Keratinocyte (primary cell): ENCODE results near the gene CRTC1. TPM values are rescaled to one million over a fixed set of nuclear protein-coding genes. Genes with fewer than 3 reads are reported as not detected.

Experiments
- DNase-seq: peaks from one replicate; pipeline ENCODE4 v3.0.0-alpha.2; 2011; ENCODE audit warnings: low read depth, missing footprints, low spot score
- FAIRE-seq: peaks from 2 replicates; lab custom pipeline; 2011; peaks lifted over from hg19 to GRCh38; lab: Jason Lieb, UNC
- H2AFZ ChIP-seq: 2 replicates; pipeline ENCODE4 v1.6.0; 2012; ENCODE audit warnings: low read length, control low read depth, inconsistent platforms; ENCODE audit not compliant: control insufficient read depth
- H3K27ac ChIP-seq: 2 replicates; pipeline ENCODE4 v1.5.1; 2011; ENCODE audit warnings: low read length; ENCODE audit not compliant: control insufficient read depth, insufficient read depth
- H3K27me3 ChIP-seq: 3 replicates; pipeline ENCODE4 v1.6.0; 2011; ENCODE audit warnings: low read length; ENCODE audit not compliant: control insufficient read depth, insufficient read depth; ENCODE audit errors: extremely low read depth
- H3K36me3 ChIP-seq, 2 experiments: 2 replicates in 1 of 2; 3 replicates in 1 of 2; pipeline ENCODE4 v1.5.1; 2011; ENCODE audit warnings: low read length in 2 of 2, mild to moderate bottlenecking in 1 of 2; ENCODE audit not compliant: control insufficient read depth in 2 of 2, insufficient read depth in 2 of 2; ENCODE audit errors: extremely low read depth in 1 of 2
- H3K4me1 ChIP-seq: 3 replicates; pipeline ENCODE4 v1.5.1; 2011; ENCODE audit warnings: low read length; ENCODE audit not compliant: control insufficient read depth, insufficient read depth; ENCODE audit errors: extremely low read depth
- H3K4me2 ChIP-seq: 3 replicates; pipeline ENCODE4 v1.6.0; 2011; ENCODE audit warnings: low read depth, low read length; ENCODE audit not compliant: control insufficient read depth, insufficient read depth; ENCODE audit errors: extremely low read depth
- H3K4me3 ChIP-seq, 3 experiments: fragments of 200-600 bp in 1 of 3; sonication (generic) in 1 of 3; 2 replicates in 2 of 3; 3 replicates in 1 of 3; pipeline ENCODE4 v1.5.1; 2011 to 2016; ENCODE audit warnings: low read length in 3 of 3, mild to moderate bottlenecking in 3 of 3, control low read depth in 2 of 3, inconsistent platforms in 1 of 3, low read depth in 1 of 3, mixed read lengths in 1 of 3, mixed run types in 1 of 3, moderate library complexity in 1 of 3; ENCODE audit not compliant: control insufficient read depth in 2 of 3, insufficient read depth in 2 of 3; ENCODE audit errors: extremely low read depth in 1 of 3
- H3K79me2 ChIP-seq: 2 replicates; pipeline ENCODE4 v1.6.0; 2012; ENCODE audit warnings: low read length; ENCODE audit not compliant: control insufficient read depth, insufficient read depth
- H3K9ac ChIP-seq: 3 replicates; pipeline ENCODE4 v1.6.0; 2011; ENCODE audit warnings: low read length; ENCODE audit not compliant: control insufficient read depth, insufficient read depth; ENCODE audit errors: extremely low read depth
- H3K9me1 ChIP-seq: 3 replicates; pipeline ENCODE4 v1.6.0; 2011; ENCODE audit warnings: low read length; ENCODE audit not compliant: control insufficient read depth, insufficient read depth; ENCODE audit errors: extremely low read depth
- H3K9me3 ChIP-seq: 2 replicates; pipeline ENCODE4 v1.5.1; 2012; ENCODE audit warnings: low read depth, low read length; ENCODE audit not compliant: control insufficient read depth
- H4K20me1 ChIP-seq: 3 replicates; pipeline ENCODE4 v1.6.0; 2011; ENCODE audit warnings: low read length; ENCODE audit not compliant: control insufficient read depth, insufficient read depth; ENCODE audit errors: extremely low read depth
- CTCF ChIP-seq, 3 experiments: IDR thresholded peaks in 1 of 3; conservative IDR thresholded peaks in 1 of 3; optimal IDR thresholded peaks in 1 of 3; 2 replicates in 2 of 3; 3 replicates in 1 of 3; pipeline versions ENCODE3 to v1.5.1; 2011; ENCODE audit warnings: low read length in 3 of 3, mild to moderate bottlenecking in 3 of 3, moderate library complexity in 2 of 3, control low read depth in 1 of 3, inconsistent platforms in 1 of 3; ENCODE audit not compliant: insufficient read depth in 2 of 3; ENCODE audit errors: extremely low read depth in 1 of 3
- EZH2 ChIP-seq: IDR thresholded peaks from one replicate; pipeline ENCODE4 v1.6.1; 2012; ENCODE audit warnings: inconsistent platforms, mild to moderate bottlenecking, low read length, moderate library complexity
- dilution Hi-C: fragments of 300-500 bp; cut with MboI; formaldehyde crosslinking; loops from one replicate; pipeline ENCODE4 v1.7.0; 2020; ENCODE audit warnings: low sequenced_read_pairs; ENCODE audit not compliant: extremely low pct_ligation_motif_present
- polyA plus RNA-seq, 5 experiments: library from polyadenylated mRNA; depleted of rRNA in 3 of 5; stranded (reverse) in 3 of 5; stranded (forward) in 1 of 5; unstranded in 1 of 5; fragments of >200 nt; gene quantifications; 1 replicate in 1 of 5; 2 replicates in 3 of 5; 3 replicates in 1 of 5; pipeline versions ENCODE4 v1.2.1 to v1.2.3, GENCODE V29; 2011 to 2012; ENCODE audit warnings: missing spikeins in 2 of 5, low read depth in 1 of 5, low replicate concordance in 1 of 5

CRTC1 gene
- polyA plus RNA-seq, 1 donor (not counting 4 experiments of a cell fraction or from before 2014, with no cell fraction given): 0.54 TPM

- H3K36me3 ChIP-seq: no peaks in the 10 kb centered on the region
- H3K4me3 ChIP-seq: no peak overlapping the region
- H3K9me3 ChIP-seq: no peaks in the 10 kb centered on the region
- FAIRE-seq: no peak
- dilution Hi-C loops: no loop called here
- H4K20me1 ChIP-seq: no peaks in the 10 kb centered on the region
- peaks cover 74% of the 10 kb centered on the region for H3K27me3 ChIP-seq
- no peak overlapping the region for H3K9ac ChIP-seq
- H3K4me2 ChIP-seq: no peak overlapping the region
- H3K79me2 ChIP-seq: no peaks in the 10 kb centered on the region
- H2AFZ ChIP-seq: no peak overlapping the region
- no peak for TF ChIP-seq EZH2
- no peak for TF ChIP-seq CTCF (optimal IDR thresholded peaks at IDR 0.05 in 1 of 3, IDR thresholded peaks at IDR 0.05 in 1 of 3, conservative IDR thresholded peaks at IDR 0.05 in 1 of 3; ENCODE audit: extremely low read depth in 1 of 3, insufficient read depth in 2 of 3, low read length in 3 of 3)
- no peaks in the 10 kb centered on the region for H3K9me1 ChIP-seq
- H3K4me1 ChIP-seq: no peaks in the 10 kb centered on the region
- no peak for DNase-seq
- no peak overlapping the region for H3K27ac ChIP-seq
These were observed 106.5 kb downstream of the CRTC1 start for GRCh38 chr19:18789883-18790565.

GRCh38 chr19:18790566-18791314, 107.3 kb downstream of the CRTC1 start, which contains the start of gene COMP:
Gene COMP, minus strand, starts transcription at chr19:18791305. Its CDS starts 36 bp downstream, at chr19:18791269.
- no peaks in the 10 kb centered on the region for H3K36me3 ChIP-seq
- no peak for FAIRE-seq
- no peak for DNase-seq
- H3K9me1 ChIP-seq: no peaks in the 10 kb centered on the region
- no peak within 1 kb of the TSS for H3K9ac ChIP-seq
- dilution Hi-C loops: no loop called here
- H3K4me1 ChIP-seq: no peaks in the 10 kb centered on the region
- no peak within 1 kb of the TSS for H3K27ac ChIP-seq
- no peak within 1 kb of the TSS for H3K4me3 ChIP-seq
- TF ChIP-seq CTCF (optimal IDR thresholded peaks at IDR 0.05 in 1 of 3, IDR thresholded peaks at IDR 0.05 in 1 of 3, conservative IDR thresholded peaks at IDR 0.05 in 1 of 3; ENCODE audit: extremely low read depth in 1 of 3, insufficient read depth in 2 of 3, low read length in 3 of 3) (no peak), EZH2 (peak; percentile 98)
- H3K9me3 ChIP-seq: no peaks in the 10 kb centered on the region
- peaks cover 74% of the 10 kb centered on the region for H3K27me3 ChIP-seq
- no peak within 1 kb of the TSS for H2AFZ ChIP-seq
- H3K79me2 ChIP-seq: no peaks in the 10 kb centered on the region
- no peaks in the 10 kb centered on the region for H4K20me1 ChIP-seq
- no peak within 1 kb of the TSS for H3K4me2 ChIP-seq
